Measurements from ENCODE around the gene NDST3. TPM values are rescaled to one million over a fixed set of nuclear protein-coding genes. Genes with fewer than 3 reads are reported as not detected.

Gene NDST3
- total RNA-seq, 1 experiment from 2014 or later, result 0.04 TPM

- Histone ChIP-seq H3K4me2 (ENCODE audit: low read length) (no peak overlapping the region), H3F3A (ENCODE audit: low read length, unreplicated experiment) (no peaks in the 10 kb centered on the region), H3K9me2 (replicated peaks; ENCODE audit: low read length) (no peaks in the 10 kb centered on the region), H3K36me3 (ENCODE audit: low read depth, low read length) (no peaks in the 10 kb centered on the region), H3K4me3 (ENCODE audit: low read length) (no peak overlapping the region), H3K4me1 (ENCODE audit: insufficient read depth, low read length) (no peaks in the 10 kb centered on the region), H3K9me3 (ENCODE audit: low read length) (no peaks in the 10 kb centered on the region), H3K27me3 (ENCODE audit: low read length) (no peaks in the 10 kb centered on the region), H2AFZ (ENCODE audit: low read length) (no peak overlapping the region), H3K9ac (ENCODE audit: low read length) (no peak overlapping the region), H3K79me2 (ENCODE audit: low read length) (no peaks in the 10 kb centered on the region), H4K20me1 (ENCODE audit: low read length) (no peaks in the 10 kb centered on the region), H3K27ac (ENCODE audit: low read length) (no peak overlapping the region)
- ATAC-seq, result no peak
- intact Hi-C loops (cut with micrococcal nuclease), result no loop called here
- ChIA-PET CTCF (no interaction called here), POLR2A (ENCODE audit: unreplicated experiment) (no interaction called here)
- TF ChIP-seq EZH2phosphoT487 (IDR thresholded peaks at IDR 0.05; ENCODE audit: borderline replicate concordance, low read length), result no peak
- TF ChIP-seq CTCF (conservative IDR thresholded peaks at IDR 0.05; ENCODE audit: low read depth, low read length), result no peak
- TF ChIP-seq EZH2 (IDR thresholded peaks at IDR 0.05; ENCODE audit: low read length, unreplicated experiment), result no peak
- BruUV-seq (replicated peaks), result no TSS peak
- DNase-seq, result no peak
Observed at GRCh38 chr4:118114720-118115119, 80.4 kb downstream of the NDST3 start.

GRCh38 chr4:118120120-118120760 lies 86.0 kb downstream of the NDST3 start:
- Histone ChIP-seq H2AFZ (ENCODE audit: low read length) (no peak overlapping the region), H3K9me2 (replicated peaks; ENCODE audit: low read length) (no peaks in the 10 kb centered on the region), H3K9ac (ENCODE audit: low read length) (no peak overlapping the region), H3K4me3 (ENCODE audit: low read length) (no peak overlapping the region), H3K27me3 (ENCODE audit: low read length) (no peaks in the 10 kb centered on the region), H3F3A (ENCODE audit: low read length, unreplicated experiment) (no peaks in the 10 kb centered on the region), H3K36me3 (ENCODE audit: low read depth, low read length) (no peaks in the 10 kb centered on the region), H3K9me3 (ENCODE audit: low read length) (no peaks in the 10 kb centered on the region), H3K4me1 (ENCODE audit: insufficient read depth, low read length) (no peaks in the 10 kb centered on the region), H3K4me2 (ENCODE audit: low read length) (no peak overlapping the region), H4K20me1 (ENCODE audit: low read length) (no peaks in the 10 kb centered on the region), H3K79me2 (ENCODE audit: low read length) (no peaks in the 10 kb centered on the region), H3K27ac (ENCODE audit: low read length) (no peak overlapping the region)
- ChIA-PET CTCF (no interaction called here), POLR2A (ENCODE audit: unreplicated experiment) (no interaction called here)
- TF ChIP-seq EZH2phosphoT487 (IDR thresholded peaks at IDR 0.05; ENCODE audit: borderline replicate concordance, low read length), result no peak
- TF ChIP-seq CTCF (conservative IDR thresholded peaks at IDR 0.05; ENCODE audit: low read depth, low read length), result no peak
- TF ChIP-seq EZH2 (IDR thresholded peaks at IDR 0.05; ENCODE audit: low read length, unreplicated experiment), result no peak
- ATAC-seq, result no peak
- intact Hi-C loops (cut with micrococcal nuclease), result no loop called here
- no TSS peak for BruUV-seq (replicated peaks)
- DNase-seq, result no peak

GRCh38 chr4:118124997-118125396 lies 90.7 kb downstream of the NDST3 start:
- DNase-seq, result no peak
- ChIA-PET POLR2A (ENCODE audit: unreplicated experiment) (no interaction called here), CTCF (no interaction called here)
- H3K27me3 ChIP-seq (ENCODE audit: low read length), result no peaks in the 10 kb centered on the region
- H3K9ac ChIP-seq (ENCODE audit: low read length), result no peak overlapping the region
- no peaks in the 10 kb centered on the region for H3F3A ChIP-seq (ENCODE audit: low read length, unreplicated experiment)
- no peaks in the 10 kb centered on the region for H4K20me1 ChIP-seq (ENCODE audit: low read length)
- TF ChIP-seq EZH2phosphoT487 (IDR thresholded peaks at IDR 0.05; ENCODE audit: borderline replicate concordance, low read length) (no peak), EZH2 (IDR thresholded peaks at IDR 0.05; ENCODE audit: low read length, unreplicated experiment) (no peak), CTCF (conservative IDR thresholded peaks at IDR 0.05; ENCODE audit: low read depth, low read length) (no peak)
- intact Hi-C loops (cut with micrococcal nuclease), result no loop called here
- H3K27ac ChIP-seq (ENCODE audit: low read length), result no peak overlapping the region
- H3K36me3 ChIP-seq (ENCODE audit: low read depth, low read length), result no peaks in the 10 kb centered on the region
- H3K9me2 ChIP-seq (replicated peaks; ENCODE audit: low read length), result no peaks in the 10 kb centered on the region
- no peak overlapping the region for H3K4me2 ChIP-seq (ENCODE audit: low read length)
- H3K9me3 ChIP-seq (ENCODE audit: low read length), result no peaks in the 10 kb centered on the region
- BruUV-seq (replicated peaks), result no TSS peak
- no peaks in the 10 kb centered on the region for H3K79me2 ChIP-seq (ENCODE audit: low read length)
- H3K4me3 ChIP-seq (ENCODE audit: low read length), result no peak overlapping the region
- no peak overlapping the region for H2AFZ ChIP-seq (ENCODE audit: low read length)
- no peak; the same call in 1 of the 2 replicates for ATAC-seq
- H3K4me1 ChIP-seq (ENCODE audit: insufficient read depth, low read length), result no peaks in the 10 kb centered on the region
